HG02642 (cell line): Measurements from ENCODE around the gene CDH13.

ENCODE experiments used
- ATAC-seq: cut with Tn5 transposase; IDR thresholded peaks from one replicate; pipeline ENCODE4 v1.9.1; 2021; ENCODE audit warnings: mild to moderate bottlenecking; ENCODE audit not compliant: unreplicated experiment, poor library complexity

The CDH13 gene

GRCh38 chr16:83011939-83012338, 385.2 kb downstream of the CDH13 start:
- ATAC-seq = no peak

GRCh38 chr16:83013071-83013470, 386.3 kb downstream of the CDH13 start:
- no peak for ATAC-seq

GRCh38 chr16:83019963-83020362, 393.2 kb downstream of the CDH13 start:
- no peak for ATAC-seq

- no peak for ATAC-seq
Observed at GRCh38 chr16:83021045-83021444, 394.3 kb downstream of the CDH13 start.

GRCh38 chr16:83021746-83022145, 395.0 kb downstream of the CDH13 start:
- no peak for ATAC-seq

- no peak for ATAC-seq
Observed at GRCh38 chr16:83023011-83023410, 396.2 kb downstream of the CDH13 start.

GRCh38 chr16:83023640-83024039, 396.9 kb downstream of the CDH13 start:
- ATAC-seq = no peak

- ATAC-seq = no peak
Observed at GRCh38 chr16:83027973-83028372, 401.2 kb downstream of the CDH13 start.

GRCh38 chr16:83029467-83029866, 402.7 kb downstream of the CDH13 start:
- no peak for ATAC-seq

- ATAC-seq = no peak
Observed at GRCh38 chr16:83031524-83031923, 404.8 kb downstream of the CDH13 start.

GRCh38 chr16:83037102-83037501, 410.3 kb downstream of the CDH13 start:
- ATAC-seq = no peak

GRCh38 chr16:83037884-83038283, 411.1 kb downstream of the CDH13 start:
- no peak for ATAC-seq

- ATAC-seq = no peak
Observed at GRCh38 chr16:83040174-83040573, 413.4 kb downstream of the CDH13 start.

- no peak for ATAC-seq
Observed at GRCh38 chr16:83044589-83044988, 417.8 kb downstream of the CDH13 start.

- no peak for ATAC-seq
Observed at GRCh38 chr16:83045790-83046189, 419.0 kb downstream of the CDH13 start.

GRCh38 chr16:83046664-83047063, 419.9 kb downstream of the CDH13 start:
- ATAC-seq = no peak

GRCh38 chr16:83051451-83051850, 424.7 kb downstream of the CDH13 start:
- no peak for ATAC-seq

- no peak for ATAC-seq
Observed at GRCh38 chr16:83054283-83054682, 427.5 kb downstream of the CDH13 start.

GRCh38 chr16:83058376-83058775, 431.6 kb downstream of the CDH13 start:
- ATAC-seq = no peak

- ATAC-seq = no peak
Observed at GRCh38 chr16:83059237-83059636, 432.5 kb downstream of the CDH13 start.

GRCh38 chr16:83066011-83066410, 439.2 kb downstream of the CDH13 start:
- ATAC-seq = no peak

GRCh38 chr16:83066881-83067280, 440.1 kb downstream of the CDH13 start:
- ATAC-seq = no peak

- no peak for ATAC-seq
Observed at GRCh38 chr16:83068686-83069085, 441.9 kb downstream of the CDH13 start.
